ENCODE measurements around the gene HLA-DMA.

- TF ChIP-seq CTCF (IDR thresholded peaks at IDR 0.05) (no peak), POLR2A (IDR thresholded peaks at IDR 0.05) (no peak)
Observed at GRCh38 chr6:32974541-32975308, 21.8 kb upstream of the HLA-DMA start.

Measured in suprapubic skin (tissue), 3 donors.